NK-92 treated with Interleukin-12 subunit alpha and Interleukin-12 subunit beta, amount 100 ng/mL, for 24 hours (cell line): ENCODE measurements around the gene PF4V1.

Source experiments
- DNase-seq: peaks from one replicate; lab custom pipeline; 2025; lab: John Stamatoyannopoulos, UW

PF4V1 gene

GRCh38 chr4:73853246-73853704, at the start of gene PF4V1:
Gene PF4V1 (plus strand): TSS chr4:73853296. CDS start chr4:73853363, 67 bp downstream.
- DNase-seq, result no peak

GRCh38 chr4:73810191-73810590, 42.9 kb upstream of the PF4V1 start:
- no peak for DNase-seq

GRCh38 chr4:73811841-73812240, 41.3 kb upstream of the PF4V1 start:
- DNase-seq, result no peak

GRCh38 chr4:73814679-73815078, 38.4 kb upstream of the PF4V1 start:
- no peak for DNase-seq

- DNase-seq, result no peak
These were observed 38.0 kb upstream of the PF4V1 start for GRCh38 chr4:73815145-73815544.

- no peak for DNase-seq
These were observed 36.3 kb upstream of the PF4V1 start for GRCh38 chr4:73816814-73817213.

- DNase-seq, result no peak
These were observed 35.8 kb upstream of the PF4V1 start for GRCh38 chr4:73817341-73817740.

GRCh38 chr4:73821325-73821724, 31.8 kb upstream of the PF4V1 start:
- no peak for DNase-seq

GRCh38 chr4:73822389-73822788, 30.7 kb upstream of the PF4V1 start:
- no peak for DNase-seq

- no peak for DNase-seq
These were observed 30.1 kb upstream of the PF4V1 start for GRCh38 chr4:73822812-73823504.

- DNase-seq, result no peak
These were observed 29.3 kb upstream of the PF4V1 start for GRCh38 chr4:73823760-73824159.

GRCh38 chr4:73828956-73829355, 24.1 kb upstream of the PF4V1 start:
- no peak for DNase-seq

GRCh38 chr4:73831569-73831968, 21.5 kb upstream of the PF4V1 start:
- no peak for DNase-seq

- DNase-seq, result no peak
These were observed 20.4 kb upstream of the PF4V1 start for GRCh38 chr4:73832651-73833237.

GRCh38 chr4:73836373-73837279, 16.5 kb upstream of the PF4V1 start, which contains the start of gene CXCL6:
Gene CXCL6 (plus strand): TSS chr4:73836678. CDS start chr4:73836751, 73 bp downstream.
- no peak for DNase-seq

- DNase-seq, result no peak
These were observed 14.0 kb upstream of the PF4V1 start for GRCh38 chr4:73839071-73839470.

- no peak for DNase-seq
These were observed 13.4 kb upstream of the PF4V1 start for GRCh38 chr4:73839715-73840114.

GRCh38 chr4:73841243-73841925, 11.7 kb upstream of the PF4V1 start:
- no peak for DNase-seq

- no peak for DNase-seq
These were observed 10.4 kb upstream of the PF4V1 start for GRCh38 chr4:73842696-73843095.

GRCh38 chr4:73843369-73843768, 9.7 kb upstream of the PF4V1 start:
- DNase-seq, result no peak

- no peak for DNase-seq
These were observed 8.8 kb upstream of the PF4V1 start for GRCh38 chr4:73844345-73844744.

- DNase-seq, result no peak
These were observed 8.3 kb upstream of the PF4V1 start for GRCh38 chr4:73844806-73845205.
